ENCODE measurements around the gene THADA.

Gene THADA

GRCh38 chr2:43515248-43515647 lies 80.6 kb downstream of the THADA start:
- no peak overlapping the region for H3K4me2 ChIP-seq (ENCODE audit: low read length)
- TF ChIP-seq CTCF (IDR thresholded peaks at IDR 0.05; ENCODE audit: low read depth, low read length, poor library complexity, severe bottlenecking) (no peak), EZH2phosphoT487 (IDR thresholded peaks at IDR 0.05; ENCODE audit: borderline replicate concordance, low read length) (no peak)

GRCh38 chr2:43513796-43514195 lies 82.0 kb downstream of the THADA start:
- Histone ChIP-seq H3F3A (ENCODE audit: control insufficient read depth, insufficient read depth) (peaks cover 6% of the 10 kb centered on the region; the same call in 1 of the 2 replicates), H3K36me3 (ENCODE audit: control insufficient read depth, low read length) (peaks cover 19% of the 10 kb centered on the region), H3K79me2 (ENCODE audit: control insufficient read depth, low read length) (no peaks in the 10 kb centered on the region), H4K20me1 (ENCODE audit: control insufficient read depth, insufficient read depth, low read depth, low read length) (no peaks in the 10 kb centered on the region), H3K9me2 (replicated peaks; ENCODE audit: control insufficient read depth, low read length) (no peaks in the 10 kb centered on the region), H3K4me1 (ENCODE audit: control insufficient read depth, low read length) (peaks cover 16% of the 10 kb centered on the region), H3K27ac (ENCODE audit: low read depth, low read length) (no peak overlapping the region), H3K27me3 (ENCODE audit: control insufficient read depth, low read length) (no peaks in the 10 kb centered on the region), H3K4me3 (ENCODE audit: low read length) (no peak overlapping the region), H3K9me3 (ENCODE audit: control insufficient read depth, insufficient read depth, low read length) (no peaks in the 10 kb centered on the region), H3K4me2 (ENCODE audit: low read length) (no peak overlapping the region)
- TF ChIP-seq CTCF (IDR thresholded peaks at IDR 0.05; ENCODE audit: low read depth, low read length, poor library complexity, severe bottlenecking) (no peak), EZH2phosphoT487 (IDR thresholded peaks at IDR 0.05; ENCODE audit: borderline replicate concordance, low read length) (no peak)

More at GRCh38 chr2:43515248-43515647, 80.6 kb downstream of the THADA start:
- Histone ChIP-seq H3K27ac (ENCODE audit: low read depth, low read length) (no peak overlapping the region), H3K9me3 (ENCODE audit: control insufficient read depth, insufficient read depth, low read length) (no peaks in the 10 kb centered on the region), H3K36me3 (ENCODE audit: control insufficient read depth, low read length) (peaks cover 21% of the 10 kb centered on the region), H3F3A (ENCODE audit: control insufficient read depth, insufficient read depth) (peaks cover 6% of the 10 kb centered on the region; the same call in 1 of the 2 replicates), H3K4me3 (ENCODE audit: low read length) (no peak overlapping the region), H3K9me2 (replicated peaks; ENCODE audit: control insufficient read depth, low read length) (no peaks in the 10 kb centered on the region), H3K79me2 (ENCODE audit: control insufficient read depth, low read length) (no peaks in the 10 kb centered on the region), H3K4me1 (ENCODE audit: control insufficient read depth, low read length) (peaks cover 16% of the 10 kb centered on the region), H3K27me3 (ENCODE audit: control insufficient read depth, low read length) (no peaks in the 10 kb centered on the region), H4K20me1 (ENCODE audit: control insufficient read depth, insufficient read depth, low read depth, low read length) (no peaks in the 10 kb centered on the region)

- H3K9me2 ChIP-seq (replicated peaks; ENCODE audit: control insufficient read depth, low read length), result no peaks in the 10 kb centered on the region
- no peaks in the 10 kb centered on the region for H3K27me3 ChIP-seq (ENCODE audit: control insufficient read depth, low read length)
- no peaks in the 10 kb centered on the region for H3K9me3 ChIP-seq (ENCODE audit: control insufficient read depth, insufficient read depth, low read length)
- H3K27ac ChIP-seq (ENCODE audit: low read depth, low read length), result no peak overlapping the region
- H4K20me1 ChIP-seq (ENCODE audit: control insufficient read depth, insufficient read depth, low read depth, low read length), result no peaks in the 10 kb centered on the region
- no peaks in the 10 kb centered on the region for H3K79me2 ChIP-seq (ENCODE audit: control insufficient read depth, low read length)
- peaks cover 25% of the 10 kb centered on the region for H3K36me3 ChIP-seq (ENCODE audit: control insufficient read depth, low read length)
- TF ChIP-seq EZH2phosphoT487 (IDR thresholded peaks at IDR 0.05; ENCODE audit: borderline replicate concordance, low read length), result no peak
- no peak for TF ChIP-seq CTCF (IDR thresholded peaks at IDR 0.05; ENCODE audit: low read depth, low read length, poor library complexity, severe bottlenecking)
- H3K4me1 ChIP-seq (ENCODE audit: control insufficient read depth, low read length), result peaks cover 16% of the 10 kb centered on the region
- H3F3A ChIP-seq (ENCODE audit: control insufficient read depth, insufficient read depth), result peaks cover 6% of the 10 kb centered on the region; the same call in 1 of the 2 replicates
- no peak overlapping the region for H3K4me2 ChIP-seq (ENCODE audit: low read length)
- H3K4me3 ChIP-seq (ENCODE audit: low read length), result no peak overlapping the region
Observed at GRCh38 chr2:43513216-43513615, 82.6 kb downstream of the THADA start.

All from DOHH2 (cell line).